Smooth muscle cell (in vitro differentiated cells): Measurements from ENCODE around the gene MT3. TPM values are rescaled to one million over a fixed set of nuclear protein-coding genes. Genes with fewer than 3 reads are reported as not detected.

ENCODE experiments used
- DNase-seq: peaks from one replicate; lab custom pipeline; 2025; ENCODE audit not compliant: unreplicated experiment; lab: John Stamatoyannopoulos, UW
- H2AFZ ChIP-seq: fragments of 200-600 bp; sonication (generic); 2 replicates; pipeline ENCODE4 v1.6.0; 2016; ENCODE audit warnings: antibody characterized with exemption, low read depth, mild to moderate bottlenecking
- H3F3A ChIP-seq: fragments of 200-600 bp; sonication (generic); 2 replicates; pipeline ENCODE4 v1.6.0; 2017; ENCODE audit warnings: antibody characterized with exemption, low read depth
- H3K27ac ChIP-seq: fragments of 200-600 bp; sonication (generic); 2 replicates; pipeline ENCODE4 v1.5.1; 2016; ENCODE audit warnings: low read depth, mild to moderate bottlenecking
- H3K27me3 ChIP-seq: fragments of 200-600 bp; sonication (generic); 2 replicates; pipeline ENCODE4 v1.6.1; 2016; ENCODE audit warnings: low read depth, mild to moderate bottlenecking
- H3K36me3 ChIP-seq: fragments of 200-600 bp; sonication (generic); 2 replicates; pipeline ENCODE4 v1.5.1; 2016; ENCODE audit warnings: low read depth
- H3K4me1 ChIP-seq: fragments of 200-600 bp; sonication (generic); 2 replicates; pipeline ENCODE4 v1.5.1; 2016; ENCODE audit warnings: low read depth
- H3K4me2 ChIP-seq: fragments of 200-600 bp; sonication (generic); 2 replicates; pipeline ENCODE4 v1.6.0; 2016; ENCODE audit warnings: mild to moderate bottlenecking
- H3K4me3 ChIP-seq: fragments of 200-600 bp; sonication (generic); 2 replicates; pipeline ENCODE4 v1.5.1; 2016; ENCODE audit warnings: mild to moderate bottlenecking
- H3K79me2 ChIP-seq: fragments of 200-600 bp; sonication (generic); 2 replicates; pipeline ENCODE4 v1.6.0; 2016; ENCODE audit warnings: low read depth, mild to moderate bottlenecking
- H3K9ac ChIP-seq: fragments of 200-600 bp; sonication (generic); 2 replicates; pipeline ENCODE4 v1.6.0; 2016; ENCODE audit warnings: low read depth
- H3K9me3 ChIP-seq: fragments of 200-600 bp; sonication (generic); replicated peaks from 2 replicates; pipeline ENCODE4 v1.5.1; 2016; ENCODE audit warnings: low read depth
- H4K20me1 ChIP-seq: fragments of 200-600 bp; sonication (generic); 2 replicates; pipeline ENCODE4 v1.6.0; 2016; ENCODE audit warnings: low read depth
- CTCF ChIP-seq: fragments of 200-600 bp; sonication (generic); IDR thresholded peaks from 2 replicates; pipeline ENCODE4 v1.5.1; 2017; ENCODE audit warnings: borderline replicate concordance, mild to moderate bottlenecking, antibody characterized with exemption; ENCODE audit not compliant: insufficient read depth, poor library complexity, severe bottlenecking
- WGBS: methylation state at CpG from one replicate; pipeline ENCODE4 v1.1.7; 2016; ENCODE audit warnings: low lambda C conversion rate; 5-methylcytosine and 5-hydroxymethylcytosine counted together
- polyA plus RNA-seq: library from polyadenylated mRNA; unstranded; fragments of >200 nt; fragmentation: Nextera tagmentation; extraction: Ambion mirVana; gene quantifications from 2 replicates; pipeline ENCODE4 v1.2.1, GENCODE V29; 2016
- total RNA-seq: library from RNA; depleted of rRNA; stranded (reverse); fragments of >200 nt; gene quantifications from 2 replicates; pipeline ENCODE4 v1.2.3, GENCODE V29; 2014

Gene MT3
- total and polyA plus RNA-seq, 2 experiments from 2014 or later, result not detected

DNA sequence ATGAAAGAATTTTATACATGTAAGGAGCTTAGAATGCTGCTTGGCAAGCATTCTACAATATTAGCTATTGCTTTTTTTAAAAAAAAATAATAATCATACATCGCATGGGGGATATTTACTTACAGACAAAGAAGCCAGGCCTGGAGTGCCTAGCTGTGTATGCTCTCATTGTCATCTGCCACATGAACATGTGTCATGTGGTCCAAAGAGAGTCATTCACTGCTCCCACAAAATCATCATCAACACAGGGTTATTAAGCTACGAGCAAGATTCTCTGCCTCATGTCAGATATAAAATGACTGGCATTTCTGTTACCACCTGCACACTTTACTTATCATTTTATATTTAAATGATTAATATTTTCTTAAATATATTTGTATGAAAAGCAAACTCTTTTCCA is 34.3 kb downstream of the MT3 start:
- Histone ChIP-seq H4K20me1 (no peaks in the 10 kb centered on the region), H2AFZ (no peak overlapping the region), H3K4me1 (peaks cover 10% of the 10 kb centered on the region), H3K36me3 (no peaks in the 10 kb centered on the region), H3K79me2 (no peaks in the 10 kb centered on the region), H3K27me3 (peaks cover 24% of the 10 kb centered on the region), H3K4me3 (no peak overlapping the region), H3K9me3 (no peaks in the 10 kb centered on the region), H3F3A (peaks cover 3% of the 10 kb centered on the region), H3K4me2 (no peak overlapping the region), H3K9ac (no peak overlapping the region), H3K27ac (no peak overlapping the region)
- TF ChIP-seq CTCF, result no peak
- WGBS, result 96% methylated on average over 2 of the region's 2 CpGs
- DNase-seq, result no peak

- Histone ChIP-seq H3K4me1 (peaks cover 10% of the 10 kb centered on the region), H3F3A (peaks cover 3% of the 10 kb centered on the region), H3K4me3 (peak within 1 kb of the TSS; percentile 49), H4K20me1 (no peaks in the 10 kb centered on the region), H3K9ac (no peak within 1 kb of the TSS), H3K27ac (no peak within 1 kb of the TSS), H3K36me3 (no peaks in the 10 kb centered on the region), H3K27me3 (peaks cover 10% of the 10 kb centered on the region), H2AFZ (peak within 1 kb of the TSS; percentile 80), H3K79me2 (no peaks in the 10 kb centered on the region), H3K9me3 (no peaks in the 10 kb centered on the region), H3K4me2 (peak within 1 kb of the TSS; percentile 93)
- no peak for TF ChIP-seq CTCF
- no peak for DNase-seq
- WGBS, result 6% methylated on average over 47 of the region's 62 CpGs
Observed at GRCh38 chr16:56625140-56625942, 36.0 kb downstream of the MT3 start, which contains the start of gene MT1E. Gene MT1E (plus strand): TSS chr16:56625781. CDS start chr16:56625852, 71 bp downstream.

GRCh38 chr16:56625943-56626654 is 36.8 kb downstream of the MT3 start:
- no peaks in the 10 kb centered on the region for H3K9me3 ChIP-seq
- H3K36me3 ChIP-seq, result no peaks in the 10 kb centered on the region
- H3K9ac ChIP-seq, result no peak overlapping the region
- peak overlapping the region; percentile 80 for H2AFZ ChIP-seq
- DNase-seq, result no peak
- H3K4me2 ChIP-seq, result peak overlapping the region; percentile 93
- TF ChIP-seq CTCF, result no peak
- H3K4me1 ChIP-seq, result peaks cover 10% of the 10 kb centered on the region
- H3K27ac ChIP-seq, result no peak overlapping the region
- WGBS, result 46% methylated on average over 16 of the region's 16 CpGs
- no peaks in the 10 kb centered on the region for H4K20me1 ChIP-seq
- H3K27me3 ChIP-seq, result peaks cover 11% of the 10 kb centered on the region
- no peaks in the 10 kb centered on the region for H3K79me2 ChIP-seq
- peaks cover 3% of the 10 kb centered on the region for H3F3A ChIP-seq
- peak overlapping the region; percentile 49 for H3K4me3 ChIP-seq
